Ovary (tissue), 3 donors: ENCODE data around the gene SMIM3.

ENCODE experiments used
- CTCF ChIP-seq, 3 donors: fragments of 450-650 bp in 2 of 3; fragments of 200-600 bp in 1 of 3; IDR thresholded peaks; one replicate each; pipeline versions ENCODE4 v1.5.1 to v1.8.0; 2016 to 2022; ENCODE audit warnings: antibody characterized with exemption in 3 of 3, mild to moderate bottlenecking in 1 of 3
- EP300 ChIP-seq: sonication (generic); formaldehyde crosslinking; IDR thresholded peaks from one replicate; pipeline ENCODE4 v1.6.1; 2017; ENCODE audit warnings: antibody characterized with exemption
- POLR2A ChIP-seq: fragments of 450-650 bp; IDR thresholded peaks from one replicate; pipeline ENCODE4 v1.6.1; 2017; ENCODE audit warnings: antibody characterized with exemption, mild to moderate bottlenecking, moderate library complexity
- donor health status: DM: no; HTN: no; CAD: no.

GRCh38 chr5:150791536-150791935 is 13.0 kb downstream of the SMIM3 start:
- no peak for TF ChIP-seq EP300
- TF ChIP-seq CTCF (IDR thresholded peaks at IDR 0.05): no peak
- no peak for TF ChIP-seq POLR2A
